Coronary artery (tissue), 2 donors: ENCODE measurements around the gene TRIM71.
"Not testable (repeated sequence)": the region's sequence is repeated elsewhere in the genome, so short reads cannot be mapped to it uniquely, and the experiment has no call there.

ENCODE experiments used
- DNase-seq: peaks from one replicate; pipeline ENCODE4 v3.0.0-alpha.2; 2017; ENCODE audit warnings: low spot score
- H3K27ac ChIP-seq, 2 donors: fragments of 200-600 bp; sonication (generic); one replicate each; pipeline ENCODE4 v1.5.1; 2016 to 2019
- H3K4me3 ChIP-seq: fragments of 200-600 bp; sonication (generic); 2 replicates; pipeline ENCODE4 v1.5.1; 2016; ENCODE audit warnings: mild to moderate bottlenecking, moderate library complexity
- CTCF ChIP-seq: fragments of 200-600 bp; sonication (generic); IDR thresholded peaks from one replicate; pipeline ENCODE4 v1.5.1; 2019; ENCODE audit warnings: antibody characterized with exemption

TRIM71 gene

GRCh38 chr3:32844322-32844654 is 26.5 kb downstream of the TRIM71 start:
- H3K4me3 ChIP-seq = no peak overlapping the region
- no peak overlapping the region for H3K27ac ChIP-seq
- DNase-seq = no peak
- TF ChIP-seq CTCF = no peak

- TF ChIP-seq CTCF = no peak
- DNase-seq = no peak
- H3K4me3 ChIP-seq = no peak overlapping the region
- no peak overlapping the region for H3K27ac ChIP-seq
Measured at GRCh38 chr3:32844914-32845313, 27.1 kb downstream of the TRIM71 start.

- DNase-seq, H3K4me3 ChIP-seq, H3K27ac ChIP-seq: not testable (repeated sequence)
Measured at GRCh38 chr3:32845546-32845945, 27.7 kb downstream of the TRIM71 start.

- not testable (repeated sequence) for H3K27ac ChIP-seq, DNase-seq, H3K4me3 ChIP-seq
Measured at GRCh38 chr3:32847045-32847444, 29.2 kb downstream of the TRIM71 start.

- no peak for DNase-seq
- no peak for TF ChIP-seq CTCF
- H3K4me3 ChIP-seq = no peak overlapping the region
- no peak overlapping the region for H3K27ac ChIP-seq
Measured at GRCh38 chr3:32847528-32847927, 29.7 kb downstream of the TRIM71 start.

- TF ChIP-seq CTCF = no peak
- no peak for DNase-seq
- no peak overlapping the region for H3K27ac ChIP-seq
- no peak overlapping the region for H3K4me3 ChIP-seq
Measured at GRCh38 chr3:32848215-32848614, 30.4 kb downstream of the TRIM71 start.

GRCh38 chr3:32849046-32849445 is 31.2 kb downstream of the TRIM71 start:
- TF ChIP-seq CTCF = no peak
- no peak for DNase-seq
- H3K4me3 ChIP-seq = no peak overlapping the region
- no peak overlapping the region for H3K27ac ChIP-seq

- no peak for DNase-seq
- no peak for TF ChIP-seq CTCF
- H3K4me3 ChIP-seq = no peak overlapping the region
- no peak overlapping the region for H3K27ac ChIP-seq
Measured at GRCh38 chr3:32850226-32850625, 32.4 kb downstream of the TRIM71 start.
